ENCODE data around the gene XIRP2.
"Not testable (repeated sequence)": the region's sequence is repeated elsewhere in the genome, so short reads cannot be mapped to it uniquely, and the experiment has no call there.

The XIRP2 gene

DNA sequence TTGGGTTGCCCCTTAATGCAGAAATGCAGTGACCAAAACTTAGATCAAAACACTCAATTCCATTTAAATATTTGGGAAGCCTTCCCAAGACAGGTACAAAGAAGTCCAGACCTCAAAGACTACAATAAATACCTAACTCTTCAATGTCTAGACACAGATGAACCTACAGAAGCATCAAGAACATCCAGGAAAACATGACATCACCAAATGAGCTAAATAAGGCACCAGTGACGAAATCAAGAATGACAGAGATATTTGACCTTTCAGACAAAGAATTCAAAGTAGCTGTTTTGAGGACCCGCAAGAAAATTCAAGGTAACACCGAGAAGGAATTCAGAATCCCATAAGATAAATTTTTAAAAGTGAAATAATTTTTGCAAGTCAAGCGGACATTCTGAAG, 140.2 kb downstream of the XIRP2 start:
- in situ Hi-C loops (cut with MboI; ENCODE audit: low sequenced_read_pairs), result no loop called here

DNA sequence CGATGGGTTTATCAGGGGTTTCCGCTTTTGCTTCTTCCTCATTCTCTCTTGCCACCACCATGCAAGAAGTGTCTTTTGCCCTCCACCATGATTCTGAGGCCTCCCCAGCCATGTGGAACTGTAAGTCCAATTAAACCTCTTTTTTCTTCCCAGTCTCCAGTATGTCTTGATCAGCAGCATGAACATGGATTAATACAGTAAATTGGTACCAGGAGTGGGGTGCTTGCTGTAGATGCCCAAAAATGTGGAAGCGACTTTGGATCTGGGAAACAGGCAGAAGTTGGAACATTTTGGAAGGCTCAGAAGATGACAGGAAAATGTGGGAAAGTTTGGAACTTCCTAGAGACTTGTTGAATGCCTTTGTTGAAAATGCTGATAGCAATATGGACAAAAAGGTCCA, 146.7 kb downstream of the XIRP2 start:
- in situ Hi-C loops (cut with MboI; ENCODE audit: low sequenced_read_pairs), result not testable (repeated sequence)

DNA sequence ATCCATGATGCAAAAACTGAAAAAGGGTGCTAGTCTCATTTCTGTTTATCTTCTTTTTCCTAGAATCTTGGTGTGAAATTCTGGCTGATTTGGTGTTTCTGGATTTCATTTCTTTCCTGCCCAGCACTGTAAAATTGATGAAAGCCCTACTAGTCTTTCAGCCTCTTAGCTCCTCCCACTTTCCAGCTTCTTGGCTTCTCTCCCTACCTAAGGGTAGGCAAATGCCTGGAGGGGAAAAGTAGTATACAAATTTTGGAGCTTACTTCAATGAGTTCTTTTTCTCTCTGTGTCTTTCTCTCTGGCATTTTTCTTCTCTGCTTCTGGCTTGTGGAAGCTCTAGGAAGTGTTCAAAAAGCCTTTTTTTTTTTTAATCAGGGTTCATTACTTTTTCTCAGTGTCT, 160.5 kb downstream of the XIRP2 start:
- in situ Hi-C loops (cut with MboI; ENCODE audit: low sequenced_read_pairs), result no loop called here

DNA sequence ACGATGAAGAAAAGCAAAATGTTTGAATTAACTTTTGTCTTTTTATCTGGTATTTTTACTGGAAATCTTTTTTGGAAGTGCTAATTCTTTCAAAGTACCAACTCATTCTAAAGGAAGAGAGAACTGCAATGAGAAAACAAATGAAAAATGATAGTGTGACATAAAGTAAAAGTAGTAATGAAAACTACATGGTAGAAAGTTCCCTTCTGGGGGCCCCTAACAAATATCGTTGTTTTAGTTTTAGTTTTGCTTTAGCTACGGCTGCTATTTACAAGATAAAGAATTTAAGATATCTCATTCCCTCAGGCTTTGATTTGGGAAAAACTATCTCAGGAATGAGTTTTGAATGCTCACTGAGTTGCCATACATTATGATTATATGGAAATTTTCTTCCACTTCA, 161.4 kb downstream of the XIRP2 start:
- in situ Hi-C loops (cut with MboI; ENCODE audit: low sequenced_read_pairs), result no loop called here

DNA sequence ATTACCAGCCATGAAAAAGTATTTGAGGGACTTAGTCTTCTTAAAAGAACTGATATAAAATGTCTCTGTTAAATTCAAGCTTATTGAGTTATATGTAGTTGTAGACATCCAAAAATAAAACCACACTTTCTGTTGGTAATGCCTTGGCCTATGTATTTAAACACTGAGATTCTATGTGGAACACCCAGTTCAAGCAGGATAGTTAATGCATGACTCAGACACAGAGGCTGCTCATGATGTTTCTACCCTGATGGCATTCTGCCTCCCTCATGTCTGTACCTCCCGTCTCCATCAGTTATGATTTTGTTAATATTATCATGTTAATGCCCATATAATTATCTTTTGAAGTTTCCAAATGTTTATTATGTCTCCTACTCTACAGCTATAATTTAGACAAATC, 164.5 kb downstream of the XIRP2 start:
- in situ Hi-C loops (cut with MboI; ENCODE audit: low sequenced_read_pairs), result no loop called here

DNA sequence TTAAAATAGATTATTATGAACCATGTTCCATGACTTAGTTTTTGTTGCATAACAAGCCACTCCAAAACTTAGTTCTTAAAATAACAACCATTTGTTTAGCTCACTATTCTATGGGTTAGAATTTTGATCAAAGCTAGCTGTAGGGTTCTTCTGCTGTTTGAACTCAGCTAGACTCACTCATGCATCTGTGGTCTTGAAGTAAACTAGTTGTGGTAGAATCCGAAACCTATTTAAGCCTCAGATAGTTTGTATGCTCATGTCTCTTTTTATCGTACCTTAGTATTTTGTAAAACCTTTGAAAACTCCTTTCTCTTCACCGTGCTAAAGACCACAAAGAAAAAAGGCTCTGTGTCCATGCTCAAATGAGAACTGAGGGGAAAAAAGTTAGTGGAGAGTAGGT, 166.6 kb downstream of the XIRP2 start:
- in situ Hi-C loops (cut with MboI; ENCODE audit: low sequenced_read_pairs), result no loop called here

DNA sequence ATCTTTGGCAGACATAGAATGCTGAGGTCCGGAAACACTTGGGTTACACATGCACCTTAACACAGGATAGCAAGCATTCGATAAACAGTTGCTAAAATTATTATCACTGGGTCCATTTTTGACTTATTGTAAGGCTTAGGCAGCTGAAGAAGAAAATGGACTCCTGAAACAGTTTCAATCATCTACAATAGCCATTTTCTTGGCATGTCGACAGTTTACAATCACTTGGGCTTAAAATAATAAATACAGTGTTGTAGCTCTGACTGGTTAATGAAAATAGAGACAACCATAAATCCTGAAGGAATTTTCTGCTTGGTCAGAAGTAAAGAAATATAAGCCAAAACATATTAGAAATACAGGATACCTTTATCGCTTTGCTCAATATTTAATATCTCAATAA, 169.2 kb downstream of the XIRP2 start:
- in situ Hi-C loops (cut with MboI; ENCODE audit: low sequenced_read_pairs), result no loop called here

DNA sequence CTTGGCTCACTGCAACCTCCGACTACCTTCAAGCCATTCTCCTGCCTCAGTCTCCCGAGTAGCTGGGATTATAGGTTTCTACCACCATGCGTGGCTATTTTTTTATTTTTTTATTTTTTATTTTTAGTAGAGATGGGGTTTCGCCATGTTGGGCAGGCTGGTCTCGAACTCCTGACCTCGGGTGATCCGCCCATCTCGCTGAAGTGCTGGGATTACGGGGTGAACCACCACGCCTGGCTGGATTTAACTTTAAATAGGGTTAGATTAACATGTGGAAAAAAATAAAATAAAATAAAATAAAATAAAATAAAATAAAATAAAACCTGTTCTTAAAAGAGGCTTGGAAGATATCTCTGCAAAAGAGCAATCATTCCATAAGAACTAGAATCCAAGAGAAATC, 170.9 kb downstream of the XIRP2 start:
- in situ Hi-C loops (cut with MboI; ENCODE audit: low sequenced_read_pairs), result no loop called here

DNA sequence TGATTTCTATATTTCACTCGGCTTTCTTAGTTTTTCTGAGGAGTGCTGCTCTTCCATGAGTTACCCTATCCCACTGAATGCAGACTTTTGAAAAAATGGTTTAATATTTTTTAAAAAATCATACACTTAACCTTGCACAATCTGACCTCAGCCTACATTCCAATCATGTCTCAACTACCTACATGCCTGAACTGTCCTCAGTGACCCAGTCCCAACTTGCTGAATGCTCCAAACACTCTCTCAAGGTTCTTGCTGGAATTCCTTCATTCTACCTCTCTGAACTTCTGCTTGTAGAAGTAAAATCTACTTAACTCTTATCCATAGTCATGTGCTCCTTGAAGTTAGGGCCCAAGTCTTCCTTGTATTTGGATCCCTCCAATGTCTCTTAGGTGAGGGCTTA, 181.6 kb downstream of the XIRP2 start:
- in situ Hi-C loops (cut with MboI; ENCODE audit: low sequenced_read_pairs), result no loop called here

DNA sequence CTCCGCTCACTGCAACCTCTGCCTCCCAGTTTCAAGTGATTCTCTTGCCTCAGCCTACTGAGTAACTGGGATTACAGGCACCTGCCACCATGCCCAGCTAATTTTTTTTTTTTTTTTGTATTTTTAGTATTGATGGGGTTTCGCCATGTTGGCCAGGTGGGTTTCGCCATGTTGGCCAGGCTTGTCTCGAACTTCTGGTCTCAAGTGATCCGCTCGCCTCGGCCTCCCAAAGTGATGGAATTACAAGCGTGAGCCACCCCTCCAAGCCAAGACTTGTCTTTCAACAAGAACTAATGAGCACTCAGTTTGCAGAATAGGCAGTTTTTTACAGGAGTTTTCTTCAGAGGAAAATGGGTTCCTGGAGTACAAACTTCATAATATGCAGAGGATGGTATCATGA, 187.4 kb downstream of the XIRP2 start:
- in situ Hi-C loops (cut with MboI; ENCODE audit: low sequenced_read_pairs), result not testable (repeated sequence)

DNA sequence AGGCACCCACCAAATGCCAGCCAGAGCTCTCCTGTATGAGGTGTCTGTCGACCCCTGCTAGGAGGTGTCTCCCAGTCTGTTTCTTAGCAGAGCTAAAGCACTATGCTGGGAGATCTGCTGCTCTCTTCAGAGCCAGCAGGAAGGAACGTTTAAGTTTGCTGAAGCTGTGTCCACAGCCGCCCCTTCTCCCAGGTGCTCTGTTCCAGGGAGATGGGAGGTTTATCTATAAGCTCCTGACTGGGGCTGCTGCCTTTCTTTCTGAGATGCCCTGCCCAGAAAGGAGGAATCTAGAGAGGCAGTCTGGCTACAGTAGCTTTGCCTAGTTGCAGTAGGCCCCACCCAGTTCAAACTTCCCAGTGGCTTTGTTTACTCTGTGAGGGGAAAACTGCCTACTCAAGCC, 210.7 kb downstream of the XIRP2 start:
- in situ Hi-C loops (cut with MboI; ENCODE audit: low sequenced_read_pairs), result not testable (repeated sequence)

DNA sequence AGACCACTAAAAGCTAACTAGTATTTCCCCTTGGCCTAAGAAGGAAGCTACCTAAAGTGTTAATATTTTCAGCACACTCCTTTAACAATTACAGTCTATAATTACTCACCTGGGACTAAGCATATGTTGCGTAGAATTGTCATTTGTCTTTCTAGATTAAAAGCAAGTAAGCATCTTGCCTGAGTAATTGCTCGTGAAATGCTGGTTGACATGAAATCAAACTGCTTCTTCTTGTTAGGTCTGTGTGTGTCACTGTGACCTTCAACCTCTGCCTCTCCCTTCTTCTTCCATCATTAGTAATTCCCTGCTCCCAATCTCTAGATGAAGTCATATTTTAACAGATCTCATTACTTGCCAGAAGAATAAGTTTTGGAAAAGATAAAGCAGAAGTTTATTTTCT, 212.2 kb downstream of the XIRP2 start:
- in situ Hi-C loops (cut with MboI; ENCODE audit: low sequenced_read_pairs), result no loop called here

DNA sequence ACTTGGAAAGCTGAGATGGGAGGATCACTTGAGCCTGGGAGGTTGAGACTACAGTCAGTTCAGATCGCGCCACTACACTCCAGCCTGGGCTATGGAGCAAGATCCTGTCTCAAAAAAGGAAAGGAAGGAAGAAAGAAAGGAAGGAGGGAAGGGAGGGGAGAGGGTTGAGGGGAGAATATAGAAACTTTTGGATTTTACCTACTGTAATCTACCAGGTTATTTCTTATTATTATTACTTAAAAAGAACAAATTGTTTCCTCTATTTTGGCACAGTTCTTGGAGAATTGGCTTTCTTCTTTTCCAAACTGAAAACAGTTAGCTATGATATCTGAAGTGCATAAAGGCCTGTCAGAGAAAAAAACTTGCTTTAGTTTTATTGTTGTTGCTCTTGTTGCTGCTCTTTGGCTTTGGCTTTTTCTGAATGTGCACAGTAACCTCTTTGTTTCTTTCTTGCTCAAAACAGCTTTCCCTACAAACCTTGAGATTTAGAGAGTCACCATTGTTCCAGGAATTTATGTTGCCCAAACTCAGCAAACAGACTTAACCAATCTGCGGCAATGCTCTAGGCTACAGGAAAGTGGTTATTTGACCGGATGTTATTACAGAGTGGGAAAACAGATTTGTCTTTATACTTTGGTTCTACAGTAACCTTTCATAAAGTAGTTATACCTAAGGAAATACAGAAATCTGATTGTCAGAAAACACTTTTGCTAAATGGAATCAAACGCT, 214.9 kb downstream of the XIRP2 start:
- in situ Hi-C loops (cut with MboI; ENCODE audit: low sequenced_read_pairs), result no loop called here

DNA sequence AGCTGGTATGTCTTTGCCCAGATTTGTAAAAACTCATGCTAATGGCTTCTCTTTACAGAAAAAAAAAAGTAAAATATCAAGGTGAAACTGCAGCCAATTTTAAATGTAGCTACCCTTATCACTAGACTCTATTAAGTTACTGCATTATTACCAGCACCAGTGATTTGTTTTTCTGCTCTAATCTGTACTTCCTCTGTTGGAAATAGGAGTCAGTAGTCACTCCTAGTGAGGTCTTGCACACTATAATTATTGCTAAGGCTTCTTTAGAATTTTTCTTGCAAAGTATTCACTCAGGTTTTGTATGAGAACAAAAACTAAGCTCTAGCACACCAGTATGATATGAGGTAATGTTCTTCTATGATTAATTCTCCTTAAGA, 215.5 kb downstream of the XIRP2 start:
- in situ Hi-C loops (cut with MboI; ENCODE audit: low sequenced_read_pairs), result no loop called here

DNA sequence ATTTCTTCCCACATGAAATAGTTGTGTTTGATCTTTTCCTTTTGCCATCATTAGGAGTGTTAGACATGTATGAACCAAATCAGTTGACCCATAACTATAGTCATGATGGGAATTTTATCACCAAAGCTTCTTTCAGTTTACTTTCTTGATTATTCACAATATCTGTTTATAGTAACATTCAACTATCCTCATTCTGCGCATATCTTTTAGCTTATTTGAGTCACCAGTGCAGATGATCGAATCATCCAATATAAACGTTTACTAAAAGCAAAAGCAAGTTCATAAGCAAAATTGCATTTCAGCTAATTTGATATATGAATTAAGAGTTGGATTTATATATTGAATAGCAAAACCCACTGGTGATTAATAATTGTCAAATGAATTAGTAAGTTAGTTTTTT, 216.4 kb downstream of the XIRP2 start:
- in situ Hi-C loops (cut with MboI; ENCODE audit: low sequenced_read_pairs), result no loop called here

DNA sequence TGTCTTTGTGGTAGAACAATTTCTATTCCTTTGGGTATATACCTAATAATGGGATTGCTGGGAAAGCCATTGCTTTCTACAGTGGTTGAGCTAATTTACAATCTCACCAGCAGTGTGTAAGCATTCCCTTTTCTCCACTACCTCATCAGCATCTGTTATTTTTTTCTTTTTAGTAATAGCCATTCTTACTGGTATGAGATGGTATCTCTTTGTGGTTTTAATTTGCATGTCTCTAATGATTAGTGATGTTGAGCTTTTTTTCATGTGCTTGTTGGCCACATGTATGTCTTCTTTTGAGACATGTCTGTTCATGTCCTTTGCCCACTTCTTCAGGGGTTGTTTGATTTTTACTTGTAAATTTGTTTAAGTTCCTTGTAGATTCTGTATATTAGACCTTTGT, 221.4 kb downstream of the XIRP2 start:
- in situ Hi-C loops (cut with MboI; ENCODE audit: low sequenced_read_pairs), result not testable (repeated sequence)

DNA sequence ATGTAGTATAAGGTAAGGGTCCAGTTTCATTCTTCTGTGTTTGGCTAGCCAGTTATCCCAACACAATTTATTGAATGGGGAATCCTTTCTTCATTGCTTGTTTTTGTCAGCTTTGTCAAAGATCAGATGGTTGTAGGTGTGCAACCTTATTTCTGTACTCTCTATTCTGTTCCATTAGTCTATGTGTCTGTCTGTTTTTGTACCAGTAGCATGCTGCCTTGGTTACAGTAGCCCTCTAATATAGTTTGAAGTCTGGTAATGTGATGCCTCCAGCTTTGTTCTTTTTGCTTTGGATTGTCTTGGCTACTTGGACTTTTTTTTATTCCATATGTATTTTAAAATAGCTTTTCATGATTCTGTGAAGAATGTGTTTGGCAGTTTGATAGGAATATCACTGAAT, 222.1 kb downstream of the XIRP2 start:
- in situ Hi-C loops (cut with MboI; ENCODE audit: low sequenced_read_pairs), result no loop called here

DNA sequence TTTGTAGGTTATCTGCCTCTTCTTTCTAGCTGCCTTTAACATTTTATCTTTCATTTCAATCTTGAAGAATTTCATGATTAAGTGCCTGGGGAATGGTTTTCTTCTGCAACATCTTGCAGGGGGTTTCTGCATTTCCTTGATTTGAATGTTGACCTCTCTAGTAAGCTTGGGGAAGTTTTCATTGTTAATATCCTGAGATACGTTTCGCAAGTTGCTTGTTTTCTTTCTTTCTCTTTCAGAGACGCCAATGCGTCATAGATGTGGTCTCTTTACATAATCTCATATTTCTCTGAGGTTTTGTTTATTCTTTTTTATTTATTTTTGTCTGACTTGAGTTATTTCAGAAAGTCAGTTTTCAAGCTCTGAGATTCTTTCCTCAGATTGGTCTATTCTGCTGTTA, 225.7 kb downstream of the XIRP2 start:
- in situ Hi-C loops (cut with MboI; ENCODE audit: low sequenced_read_pairs), result no loop called here

DNA sequence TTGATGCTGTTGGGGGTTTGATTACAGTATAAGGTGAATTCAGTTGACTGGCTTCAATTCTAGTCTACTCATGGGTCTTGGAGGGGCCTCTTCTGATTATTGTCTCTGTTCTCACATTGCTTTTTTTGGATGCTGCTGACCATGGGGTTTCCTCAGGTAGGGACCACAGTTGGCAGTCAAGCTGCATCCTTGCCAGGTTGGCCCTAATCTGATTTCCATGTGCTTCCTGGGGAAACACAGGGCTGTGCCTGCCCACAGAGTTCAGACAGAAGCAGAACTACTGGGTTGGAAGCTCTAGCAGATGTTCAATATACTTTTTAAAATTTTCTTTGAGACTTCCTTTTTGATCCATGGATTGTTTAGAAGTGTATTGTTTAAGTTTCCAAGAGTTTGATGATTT, 227.3 kb downstream of the XIRP2 start:
- in situ Hi-C loops (cut with MboI; ENCODE audit: low sequenced_read_pairs), result no loop called here

DNA sequence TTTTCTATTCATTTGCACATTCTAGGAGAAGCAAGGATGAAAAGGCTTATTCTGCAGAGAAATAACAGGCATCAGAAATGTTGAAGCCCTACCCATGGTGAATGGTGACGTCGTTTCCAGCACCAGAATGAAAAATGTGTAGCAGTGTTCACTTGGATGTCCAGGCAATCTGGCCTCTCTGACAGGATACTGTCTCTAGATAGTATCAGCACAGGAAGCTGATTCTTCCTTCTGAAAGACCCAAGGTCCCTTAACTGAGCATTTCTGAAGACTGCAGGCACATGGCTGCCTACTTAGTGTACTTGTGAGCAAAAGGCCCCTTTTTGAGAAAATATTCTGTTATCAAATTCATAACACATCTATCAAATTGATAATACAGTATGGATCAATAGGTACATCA, 234.1 kb downstream of the XIRP2 start:
- in situ Hi-C loops (cut with MboI; ENCODE audit: low sequenced_read_pairs), result no loop called here

DNA sequence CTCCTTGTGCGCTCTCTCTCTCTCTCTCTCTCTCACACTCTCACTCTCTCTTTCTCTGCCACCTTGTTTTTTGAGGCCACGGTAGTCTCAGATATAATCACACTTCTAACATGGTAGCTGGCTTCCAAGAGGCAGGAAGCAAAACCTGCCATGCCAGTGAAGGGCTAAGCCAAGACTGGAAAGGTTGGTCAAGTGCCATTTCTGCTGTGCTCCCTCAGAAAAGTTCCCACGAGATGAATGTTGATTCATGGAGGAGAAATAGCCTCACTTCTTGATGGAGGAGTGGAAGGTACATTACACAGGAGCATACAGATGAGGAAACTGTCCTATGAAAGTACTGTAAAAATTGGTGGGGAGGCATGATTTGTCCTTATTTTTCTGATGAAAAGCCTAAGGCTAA, 237.9 kb downstream of the XIRP2 start:
- in situ Hi-C loops (cut with MboI; ENCODE audit: low sequenced_read_pairs), result no loop called here

DNA sequence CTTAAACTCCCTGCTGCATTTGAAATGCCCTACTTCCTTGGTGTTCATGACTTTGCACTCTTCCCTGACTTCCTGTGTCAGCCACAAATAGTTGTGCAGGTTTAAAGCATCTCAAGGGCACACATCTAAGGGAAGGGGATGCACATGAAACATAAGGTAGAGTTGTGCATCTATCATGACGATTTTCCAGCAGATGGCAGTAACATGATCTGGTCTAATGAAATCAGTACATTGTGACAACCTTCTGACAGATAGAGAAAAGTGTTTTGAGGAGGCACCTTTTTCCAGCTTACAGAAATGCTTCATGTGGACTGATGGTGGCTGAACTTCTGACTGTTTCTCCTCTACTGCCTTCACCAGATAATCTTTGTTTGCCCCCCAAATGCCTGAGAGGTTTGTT, 238.9 kb downstream of the XIRP2 start:
- in situ Hi-C loops (cut with MboI; ENCODE audit: low sequenced_read_pairs), result no loop called here

DNA sequence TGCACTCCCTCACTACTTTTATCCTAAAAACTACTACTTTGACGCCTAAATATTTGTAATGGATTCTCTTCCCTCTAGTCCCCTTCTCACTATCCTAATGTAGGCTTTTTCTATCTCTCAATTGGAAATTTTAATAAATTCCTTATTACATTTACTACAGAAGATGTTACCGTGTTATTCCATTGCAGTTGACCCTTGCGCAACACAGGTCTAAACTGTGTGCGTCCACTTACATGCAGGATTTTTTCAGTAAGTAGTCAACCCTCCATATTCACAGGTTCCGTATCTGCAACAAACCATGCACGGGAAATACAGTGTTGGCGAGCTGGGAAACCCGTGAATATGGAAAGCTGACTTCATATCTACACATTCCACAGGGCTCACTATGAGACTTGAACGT, 239.8 kb downstream of the XIRP2 start:
- in situ Hi-C loops (cut with MboI; ENCODE audit: low sequenced_read_pairs), result no loop called here
